Ishikawa (cell line): Measurements from ENCODE around the gene LAMTOR2.

Source experiments
- CEBPB ChIP-seq: IDR thresholded peaks from 2 replicates; pipeline ENCODE4 v1.6.1; 2012
- EGR1 ChIP-seq: IDR thresholded peaks from 2 replicates; pipeline ENCODE4 v1.6.1; 2012
- FOXM1 ChIP-seq: IDR thresholded peaks from 2 replicates; pipeline ENCODE4 v1.6.1; 2012; ENCODE audit warnings: low read depth, borderline replicate concordance
- MAX ChIP-seq: IDR thresholded peaks from 2 replicates; pipeline ENCODE4 v1.6.1; 2012
- REST ChIP-seq: IDR thresholded peaks from 2 replicates; pipeline ENCODE4 v1.6.1; 2012; ENCODE audit warnings: low read depth, mild to moderate bottlenecking
- TAF1 ChIP-seq: IDR thresholded peaks from 2 replicates; pipeline ENCODE4 v1.6.1; 2012; ENCODE audit warnings: low read depth, mild to moderate bottlenecking
- TEAD4 ChIP-seq: IDR thresholded peaks from 2 replicates; pipeline ENCODE4 v1.6.1; 2012
- YY1 ChIP-seq: IDR thresholded peaks from 2 replicates; pipeline ENCODE4 v1.6.1; 2012; ENCODE audit warnings: low read depth
- ZBTB7A ChIP-seq: IDR thresholded peaks from 2 replicates; pipeline ENCODE4 v1.6.1; 2012; ENCODE audit warnings: low read depth
- TF ChIP-seq, protein P1 (sequence below): IDR thresholded peaks from 2 replicates; pipeline ENCODE4 v1.6.1; 2012

DNA sequence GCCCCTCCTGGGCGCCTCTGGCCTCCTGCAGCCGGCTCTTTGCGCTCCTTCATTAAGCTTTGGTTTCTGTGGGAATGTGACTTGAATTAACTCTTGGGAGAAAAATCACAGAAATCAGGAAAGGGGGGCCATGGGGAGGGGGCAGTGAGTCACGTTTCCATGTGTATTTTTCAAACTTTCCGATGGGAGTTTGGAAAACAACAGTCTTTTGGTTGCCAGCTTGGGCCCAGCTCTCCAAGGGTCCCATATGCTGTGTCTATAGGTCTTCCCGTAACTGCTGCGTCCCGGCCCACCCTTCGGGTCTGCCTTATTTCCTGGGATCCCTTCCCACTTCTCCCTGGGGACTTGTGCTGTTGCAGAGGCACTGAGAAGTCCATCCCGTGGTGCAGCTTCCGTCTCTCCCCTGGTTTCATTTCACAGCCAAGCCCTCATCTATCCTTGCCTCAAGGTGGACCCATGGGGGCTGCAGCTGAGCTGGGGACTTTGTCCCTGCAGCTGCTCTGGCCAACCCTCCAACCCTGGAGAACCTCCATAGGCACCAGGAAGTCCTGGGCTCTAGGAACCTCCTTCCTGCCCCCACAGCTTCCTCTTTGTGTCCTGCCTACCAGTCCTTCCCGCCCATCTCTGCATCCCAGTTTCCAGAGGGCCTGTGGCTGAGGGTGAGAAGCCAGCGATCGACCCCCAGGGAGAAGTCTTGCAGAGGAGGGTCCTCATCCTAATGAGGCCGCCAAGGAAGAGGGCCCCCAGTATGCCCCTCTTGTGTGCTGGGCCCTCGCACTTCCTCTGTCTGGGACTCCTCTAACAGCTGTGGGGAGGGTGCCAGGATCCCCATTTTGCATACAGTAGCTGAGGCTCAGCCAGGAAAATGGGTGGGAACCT lies 48.3 kb downstream of the LAMTOR2 start:
- no peak for TF ChIP-seq TAF1
- no peak for TF ChIP-seq YY1
- no peak for TF ChIP-seq REST
- TF ChIP-seq EGR1 = no peak
- TF ChIP-seq FOXM1 = no peak
- TF ChIP-seq, protein P1, sequence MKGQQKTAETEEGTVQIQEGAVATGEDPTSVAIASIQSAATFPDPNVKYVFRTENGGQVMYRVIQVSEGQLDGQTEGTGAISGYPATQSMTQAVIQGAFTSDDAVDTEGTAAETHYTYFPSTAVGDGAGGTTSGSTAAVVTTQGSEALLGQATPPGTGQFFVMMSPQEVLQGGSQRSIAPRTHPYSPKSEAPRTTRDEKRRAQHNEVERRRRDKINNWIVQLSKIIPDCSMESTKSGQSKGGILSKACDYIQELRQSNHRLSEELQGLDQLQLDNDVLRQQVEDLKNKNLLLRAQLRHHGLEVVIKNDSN = no peak
- TF ChIP-seq CEBPB = no peak
- no peak for TF ChIP-seq ZBTB7A
- no peak for TF ChIP-seq MAX
- no peak for TF ChIP-seq TEAD4
